Neutrophil (primary cell): Measurements from ENCODE around the gene COL25A1.

Experiments
- H3K27ac ChIP-seq: fragments of 200-600 bp; sonication (generic); 2 replicates; pipeline ENCODE4 v1.5.1; 2016; ENCODE audit warnings: mild to moderate bottlenecking, moderate library complexity
- H3K27me3 ChIP-seq: fragments of 200-600 bp; sonication (generic); 2 replicates; pipeline ENCODE4 v1.6.0; 2016; ENCODE audit warnings: mild to moderate bottlenecking
- H3K36me3 ChIP-seq: fragments of 200-600 bp; sonication (generic); 2 replicates; pipeline ENCODE4 v1.5.1; 2017
- H3K4me1 ChIP-seq, 2 experiments: fragments of 200-600 bp in 1 of 2; sonication (generic) in 1 of 2; 1 replicate in 1 of 2; 2 replicates in 1 of 2; pipeline versions ENCODE4 v1.5.1 to v1.6.1; 2013 to 2016; ENCODE audit warnings: low read depth in 1 of 2, low read length in 1 of 2, mild to moderate bottlenecking in 1 of 2, moderate library complexity in 1 of 2; ENCODE audit not compliant: control insufficient read depth in 1 of 2, insufficient read depth in 1 of 2
- H3K4me3 ChIP-seq, 2 experiments: fragments of 200-600 bp in 1 of 2; sonication (generic) in 1 of 2; 1 replicate in 1 of 2; 2 replicates in 1 of 2; pipeline ENCODE4 v1.5.1; 2013 to 2016; ENCODE audit warnings: low read depth in 1 of 2, low read length in 1 of 2, mild to moderate bottlenecking in 1 of 2, moderate library complexity in 1 of 2
- H3K9me3 ChIP-seq: fragments of 200-600 bp; sonication (generic); 2 replicates; pipeline ENCODE4 v1.5.1; 2016
- CTCF ChIP-seq: fragments of 200-600 bp; sonication (generic); IDR thresholded peaks from 2 replicates; pipeline ENCODE4 v1.5.1; 2016; ENCODE audit warnings: antibody characterized with exemption

Gene COL25A1

GRCh38 chr4:109007976-109008375 lies 294.5 kb downstream of the COL25A1 start:
- TF ChIP-seq CTCF = no peak
- Histone ChIP-seq H3K27me3 (no peaks in the 10 kb centered on the region), H3K4me1 (no peaks in the 10 kb centered on the region), H3K9me3 (no peaks in the 10 kb centered on the region), H3K27ac (no peak overlapping the region), H3K4me3 (no peak overlapping the region), H3K36me3 (no peaks in the 10 kb centered on the region)

GRCh38 chr4:109005523-109005922 lies 296.9 kb downstream of the COL25A1 start:
- H3K27me3 ChIP-seq = no peaks in the 10 kb centered on the region
- no peaks in the 10 kb centered on the region for H3K36me3 ChIP-seq
- H3K4me3 ChIP-seq = no peak overlapping the region
- no peaks in the 10 kb centered on the region for H3K4me1 ChIP-seq
- H3K27ac ChIP-seq = no peak overlapping the region
- no peaks in the 10 kb centered on the region for H3K9me3 ChIP-seq
- TF ChIP-seq CTCF = no peak

GRCh38 chr4:109004418-109004817 lies 298.0 kb downstream of the COL25A1 start:
- no peak for TF ChIP-seq CTCF

GRCh38 chr4:109003964-109004363 lies 298.5 kb downstream of the COL25A1 start:
- Histone ChIP-seq H3K27me3 (no peaks in the 10 kb centered on the region), H3K9me3 (no peaks in the 10 kb centered on the region), H3K4me1 (no peaks in the 10 kb centered on the region), H3K27ac (no peak overlapping the region), H3K4me3 (no peak overlapping the region), H3K36me3 (no peaks in the 10 kb centered on the region)
- no peak for TF ChIP-seq CTCF

More at GRCh38 chr4:109004418-109004817, 298.0 kb downstream of the COL25A1 start:
- Histone ChIP-seq H3K36me3 (no peaks in the 10 kb centered on the region), H3K4me3 (no peak overlapping the region), H3K27me3 (no peaks in the 10 kb centered on the region), H3K4me1 (no peaks in the 10 kb centered on the region), H3K9me3 (no peaks in the 10 kb centered on the region), H3K27ac (no peak overlapping the region)

GRCh38 chr4:108991551-108992328 lies 310.7 kb downstream of the COL25A1 start:
- Histone ChIP-seq H3K4me3 (no peak overlapping the region), H3K27me3 (no peaks in the 10 kb centered on the region), H3K9me3 (no peaks in the 10 kb centered on the region), H3K27ac (no peak overlapping the region), H3K4me1 (no peaks in the 10 kb centered on the region), H3K36me3 (no peaks in the 10 kb centered on the region)
- no peak for TF ChIP-seq CTCF
